ENCODE results near the gene GALNT2. TPM values are rescaled to one million over a fixed set of nuclear protein-coding genes. Genes with fewer than 3 reads are reported as not detected.

GALNT2 gene
- total RNA-seq, 1 experiment from 2014 or later: 152 TPM

DNA sequence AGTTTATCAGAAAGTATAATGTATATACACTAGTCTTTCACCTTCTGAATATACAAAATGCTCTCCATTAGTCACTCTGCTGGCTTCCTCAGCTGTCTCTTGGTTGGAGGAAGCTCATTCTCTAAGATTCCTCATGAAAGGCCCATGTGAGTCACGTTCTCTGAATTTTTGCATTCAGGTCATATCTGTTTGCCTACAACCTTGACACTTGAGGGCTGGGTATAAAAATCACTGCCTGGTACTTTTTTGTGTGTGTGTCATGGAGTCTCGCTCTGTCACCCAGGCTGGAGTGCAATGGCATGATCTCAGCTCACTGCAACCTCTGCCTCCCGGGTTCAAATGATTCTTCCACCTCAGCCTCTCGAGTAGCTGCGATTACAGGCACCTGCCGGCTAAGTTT, 2.8 kb upstream of the GALNT2 start:
- Histone ChIP-seq H3K9me3 (ENCODE audit: control insufficient read depth, insufficient read depth, low read depth, low read length) (no peaks in the 10 kb centered on the region), H3K36me3 (ENCODE audit: control insufficient read depth, insufficient read depth, low read length) (no peaks in the 10 kb centered on the region; the same call in 1 of the 2 replicates), H3K4me1 (ENCODE audit: control insufficient read depth, insufficient read depth, low read length) (peaks cover 16% of the 10 kb centered on the region), H3K27ac (ENCODE audit: low read length) (no peak overlapping the region), H3K27me3 (ENCODE audit: control insufficient read depth, insufficient read depth, low read length) (no peaks in the 10 kb centered on the region), H3K4me3 (ENCODE audit: low read depth in 2 of 2, low read length in 2 of 2) (no peak overlapping the region)
- ATAC-seq (no peak), DNase-seq (ENCODE audit: low read depth, low spot score) (no peak)
- CTCF ChIA-PET: no interaction called here
- in situ Hi-C loops (cut with HindIII; ENCODE audit: low pct_unique_long_range_greater_than_20kb, low sequenced_read_pairs): no loop called here
- intact Hi-C loops (cut with micrococcal nuclease; ENCODE audit: unreplicated experiment): loop anchor here (10.0 kb wide), 1 partner anchor 399 kb away; no protein-coding TSS in a partner anchor
- no peak for TF ChIP-seq POLR2AphosphoS5 (IDR thresholded peaks at IDR 0.05; ENCODE audit: low read depth, low read length)
- no peak for TF ChIP-seq SIN3A (IDR thresholded peaks at IDR 0.05; ENCODE audit: borderline replicate concordance, insufficient read depth, low read depth, low read length)
- TF ChIP-seq TCF7L2 (IDR thresholded peaks at IDR 0.05; ENCODE audit: low read depth, low read length): no peak
- TF ChIP-seq, protein P1, sequence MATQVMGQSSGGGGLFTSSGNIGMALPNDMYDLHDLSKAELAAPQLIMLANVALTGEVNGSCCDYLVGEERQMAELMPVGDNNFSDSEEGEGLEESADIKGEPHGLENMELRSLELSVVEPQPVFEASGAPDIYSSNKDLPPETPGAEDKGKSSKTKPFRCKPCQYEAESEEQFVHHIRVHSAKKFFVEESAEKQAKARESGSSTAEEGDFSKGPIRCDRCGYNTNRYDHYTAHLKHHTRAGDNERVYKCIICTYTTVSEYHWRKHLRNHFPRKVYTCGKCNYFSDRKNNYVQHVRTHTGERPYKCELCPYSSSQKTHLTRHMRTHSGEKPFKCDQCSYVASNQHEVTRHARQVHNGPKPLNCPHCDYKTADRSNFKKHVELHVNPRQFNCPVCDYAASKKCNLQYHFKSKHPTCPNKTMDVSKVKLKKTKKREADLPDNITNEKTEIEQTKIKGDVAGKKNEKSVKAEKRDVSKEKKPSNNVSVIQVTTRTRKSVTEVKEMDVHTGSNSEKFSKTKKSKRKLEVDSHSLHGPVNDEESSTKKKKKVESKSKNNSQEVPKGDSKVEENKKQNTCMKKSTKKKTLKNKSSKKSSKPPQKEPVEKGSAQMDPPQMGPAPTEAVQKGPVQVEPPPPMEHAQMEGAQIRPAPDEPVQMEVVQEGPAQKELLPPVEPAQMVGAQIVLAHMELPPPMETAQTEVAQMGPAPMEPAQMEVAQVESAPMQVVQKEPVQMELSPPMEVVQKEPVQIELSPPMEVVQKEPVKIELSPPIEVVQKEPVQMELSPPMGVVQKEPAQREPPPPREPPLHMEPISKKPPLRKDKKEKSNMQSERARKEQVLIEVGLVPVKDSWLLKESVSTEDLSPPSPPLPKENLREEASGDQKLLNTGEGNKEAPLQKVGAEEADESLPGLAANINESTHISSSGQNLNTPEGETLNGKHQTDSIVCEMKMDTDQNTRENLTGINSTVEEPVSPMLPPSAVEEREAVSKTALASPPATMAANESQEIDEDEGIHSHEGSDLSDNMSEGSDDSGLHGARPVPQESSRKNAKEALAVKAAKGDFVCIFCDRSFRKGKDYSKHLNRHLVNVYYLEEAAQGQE (IDR thresholded peaks at IDR 0.05; ENCODE audit: insufficient read depth in 1 of 2, low read depth in 2 of 2, low read length in 1 of 2): no peak
- TF ChIP-seq, protein P2, sequence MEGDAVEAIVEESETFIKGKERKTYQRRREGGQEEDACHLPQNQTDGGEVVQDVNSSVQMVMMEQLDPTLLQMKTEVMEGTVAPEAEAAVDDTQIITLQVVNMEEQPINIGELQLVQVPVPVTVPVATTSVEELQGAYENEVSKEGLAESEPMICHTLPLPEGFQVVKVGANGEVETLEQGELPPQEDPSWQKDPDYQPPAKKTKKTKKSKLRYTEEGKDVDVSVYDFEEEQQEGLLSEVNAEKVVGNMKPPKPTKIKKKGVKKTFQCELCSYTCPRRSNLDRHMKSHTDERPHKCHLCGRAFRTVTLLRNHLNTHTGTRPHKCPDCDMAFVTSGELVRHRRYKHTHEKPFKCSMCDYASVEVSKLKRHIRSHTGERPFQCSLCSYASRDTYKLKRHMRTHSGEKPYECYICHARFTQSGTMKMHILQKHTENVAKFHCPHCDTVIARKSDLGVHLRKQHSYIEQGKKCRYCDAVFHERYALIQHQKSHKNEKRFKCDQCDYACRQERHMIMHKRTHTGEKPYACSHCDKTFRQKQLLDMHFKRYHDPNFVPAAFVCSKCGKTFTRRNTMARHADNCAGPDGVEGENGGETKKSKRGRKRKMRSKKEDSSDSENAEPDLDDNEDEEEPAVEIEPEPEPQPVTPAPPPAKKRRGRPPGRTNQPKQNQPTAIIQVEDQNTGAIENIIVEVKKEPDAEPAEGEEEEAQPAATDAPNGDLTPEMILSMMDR (IDR thresholded peaks at IDR 0.05): no peak
- no TSS peak for BruUV-seq (replicated peaks)
- POLR2A ChIA-PET: no interaction called here

DNA sequence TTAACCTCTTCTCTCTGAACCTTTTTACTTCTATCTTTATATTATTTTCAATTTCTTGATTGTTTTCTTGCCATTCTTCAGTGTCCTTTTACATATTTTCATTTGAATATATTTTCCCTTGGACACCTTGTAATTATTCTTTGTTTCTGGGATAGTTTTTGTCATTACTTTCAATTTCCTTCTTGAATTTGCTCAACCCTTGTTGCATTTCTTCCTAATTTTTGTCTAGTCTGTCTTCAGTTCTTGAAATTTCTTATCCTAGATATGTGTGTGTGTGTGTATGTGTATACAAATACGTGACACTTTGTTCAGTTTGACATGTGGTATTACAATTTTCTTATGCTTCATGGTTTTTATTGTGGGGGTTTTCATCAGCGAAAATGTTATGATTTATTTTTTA, 1.9 kb upstream of the GALNT2 start:
- no TSS peak for BruUV-seq (replicated peaks)
- POLR2A ChIA-PET: no interaction called here
- no peaks in the 10 kb centered on the region; the same call in 1 of the 2 replicates for H3K36me3 ChIP-seq (ENCODE audit: control insufficient read depth, insufficient read depth, low read length)
- TF ChIP-seq SIN3A (IDR thresholded peaks at IDR 0.05; ENCODE audit: borderline replicate concordance, insufficient read depth, low read depth, low read length): no peak
- no peak for TF ChIP-seq POLR2AphosphoS5 (IDR thresholded peaks at IDR 0.05; ENCODE audit: low read depth, low read length)
- TF ChIP-seq, protein P1 (IDR thresholded peaks at IDR 0.05; ENCODE audit: insufficient read depth in 1 of 2, low read depth in 2 of 2, low read length in 1 of 2): no peak
- TF ChIP-seq, protein P2 (IDR thresholded peaks at IDR 0.05): no peak
- TF ChIP-seq TCF7L2 (IDR thresholded peaks at IDR 0.05; ENCODE audit: low read depth, low read length): no peak
- no peaks in the 10 kb centered on the region for H3K9me3 ChIP-seq (ENCODE audit: control insufficient read depth, insufficient read depth, low read depth, low read length)
- in situ Hi-C loops (cut with HindIII; ENCODE audit: low pct_unique_long_range_greater_than_20kb, low sequenced_read_pairs): no loop called here
- ATAC-seq: no peak
- CTCF ChIA-PET: no interaction called here
- H3K27me3 ChIP-seq (ENCODE audit: control insufficient read depth, insufficient read depth, low read length): no peaks in the 10 kb centered on the region
- H3K4me3 ChIP-seq (ENCODE audit: low read depth in 2 of 2, low read length in 2 of 2): no peak overlapping the region
- no peak for DNase-seq (ENCODE audit: low read depth, low spot score)
- intact Hi-C loops (cut with micrococcal nuclease; ENCODE audit: unreplicated experiment): loop anchor here (10.0 kb wide), 1 partner anchor 400 kb away; no protein-coding TSS in a partner anchor
- H3K4me1 ChIP-seq (ENCODE audit: control insufficient read depth, insufficient read depth, low read length): peaks cover 24% of the 10 kb centered on the region
- no peak overlapping the region for H3K27ac ChIP-seq (ENCODE audit: low read length)
